GM12874 (cell line): ENCODE data around the gene KCNJ15.

Source experiments
- TF ChIP-seq, protein P1 (sequence below): IDR thresholded peaks from 2 replicates; pipeline ENCODE4 v1.5.1; 2011; ENCODE audit warnings: low read depth, mild to moderate bottlenecking, control low read depth, low read length, moderate library complexity; ENCODE audit not compliant: insufficient read depth

KCNJ15 gene

DNA sequence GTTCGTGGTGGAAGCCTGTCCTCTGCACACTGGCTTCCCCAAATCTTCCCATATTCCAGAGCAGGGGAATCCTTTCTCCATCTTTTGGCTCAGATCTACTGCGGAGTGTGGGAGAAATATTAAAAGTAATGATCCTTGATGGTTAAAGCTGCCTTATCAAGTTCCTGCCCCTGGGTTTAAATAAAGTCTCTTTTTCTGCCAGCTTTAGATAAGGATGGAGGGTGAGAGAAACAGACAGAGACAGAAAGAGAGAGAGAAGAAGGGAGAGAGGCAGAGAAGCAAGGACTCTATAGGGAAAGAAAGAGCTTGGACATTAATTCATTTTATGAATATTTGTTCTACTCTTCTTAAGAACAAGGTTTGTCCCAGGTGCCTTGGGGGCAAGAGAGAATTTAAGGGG lies 98.0 kb downstream of the KCNJ15 start:
- TF ChIP-seq, protein P1, sequence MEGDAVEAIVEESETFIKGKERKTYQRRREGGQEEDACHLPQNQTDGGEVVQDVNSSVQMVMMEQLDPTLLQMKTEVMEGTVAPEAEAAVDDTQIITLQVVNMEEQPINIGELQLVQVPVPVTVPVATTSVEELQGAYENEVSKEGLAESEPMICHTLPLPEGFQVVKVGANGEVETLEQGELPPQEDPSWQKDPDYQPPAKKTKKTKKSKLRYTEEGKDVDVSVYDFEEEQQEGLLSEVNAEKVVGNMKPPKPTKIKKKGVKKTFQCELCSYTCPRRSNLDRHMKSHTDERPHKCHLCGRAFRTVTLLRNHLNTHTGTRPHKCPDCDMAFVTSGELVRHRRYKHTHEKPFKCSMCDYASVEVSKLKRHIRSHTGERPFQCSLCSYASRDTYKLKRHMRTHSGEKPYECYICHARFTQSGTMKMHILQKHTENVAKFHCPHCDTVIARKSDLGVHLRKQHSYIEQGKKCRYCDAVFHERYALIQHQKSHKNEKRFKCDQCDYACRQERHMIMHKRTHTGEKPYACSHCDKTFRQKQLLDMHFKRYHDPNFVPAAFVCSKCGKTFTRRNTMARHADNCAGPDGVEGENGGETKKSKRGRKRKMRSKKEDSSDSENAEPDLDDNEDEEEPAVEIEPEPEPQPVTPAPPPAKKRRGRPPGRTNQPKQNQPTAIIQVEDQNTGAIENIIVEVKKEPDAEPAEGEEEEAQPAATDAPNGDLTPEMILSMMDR: no peak

DNA sequence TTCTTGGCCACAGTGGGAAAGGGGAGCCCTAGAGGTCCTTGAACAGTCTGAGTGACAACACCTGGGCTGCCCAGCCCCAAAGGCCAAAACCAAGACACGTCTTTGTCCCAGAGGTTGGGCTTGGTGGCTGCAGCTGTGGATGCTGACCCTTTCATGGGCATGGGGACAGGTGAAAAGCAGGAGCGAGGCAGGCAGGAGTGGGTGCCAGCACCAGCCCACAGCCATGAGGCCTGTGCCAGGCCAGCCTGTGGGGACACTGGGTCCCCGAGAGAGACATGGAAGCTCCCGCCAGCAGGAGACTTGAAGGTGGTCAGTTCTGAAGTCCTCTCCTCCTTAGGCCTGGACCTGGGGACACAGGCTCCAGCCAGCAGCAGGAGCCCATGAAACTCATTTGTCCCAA lies 98.6 kb downstream of the KCNJ15 start:
- TF ChIP-seq, protein P1: no peak

DNA sequence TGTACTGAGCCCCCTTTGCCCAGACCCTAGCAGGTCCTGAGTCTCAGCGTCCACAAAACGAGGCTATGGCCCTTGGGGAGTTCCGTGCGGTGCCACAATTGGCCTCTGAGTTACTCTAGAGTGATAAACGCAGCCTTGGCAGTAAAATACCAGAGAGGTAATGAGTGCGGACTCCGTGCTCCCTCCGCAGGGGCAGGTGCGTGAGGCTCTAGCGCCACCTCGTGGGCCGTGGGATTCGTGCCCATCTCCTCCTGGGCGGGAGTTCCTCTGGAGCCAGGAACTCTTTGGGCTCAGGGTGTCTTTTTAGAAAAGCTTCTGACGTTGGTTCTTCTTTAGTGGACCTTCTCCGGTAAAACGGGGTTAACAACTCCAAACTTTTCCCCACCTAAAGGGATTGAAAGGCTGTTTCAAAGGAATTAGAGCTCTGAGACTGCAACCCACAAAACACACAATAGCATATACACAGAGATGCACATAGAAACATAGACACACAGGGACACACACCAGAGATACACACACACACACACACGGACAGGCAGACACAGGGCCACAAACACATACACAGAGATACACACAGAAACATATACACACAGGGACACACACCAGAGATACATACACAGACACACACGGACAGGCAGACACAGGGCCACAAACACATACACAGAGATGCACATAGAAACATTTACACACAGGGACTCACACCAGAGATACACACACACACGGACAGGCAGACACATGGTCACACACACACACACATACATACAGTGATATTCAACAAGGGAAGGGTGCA lies 99.4 kb downstream of the KCNJ15 start:
- TF ChIP-seq, protein P1: peak; percentile 90
